Measurements from ENCODE around the gene GRK3.

- no peak for TF ChIP-seq CTCF (conservative IDR thresholded peaks at IDR 0.05; ENCODE audit: low read depth, low read length)
- TF ChIP-seq EZH2 (IDR thresholded peaks at IDR 0.05; ENCODE audit: borderline replicate concordance, low read depth, low read length, poor library complexity, severe bottlenecking) = no peak
These were observed 18.2 kb upstream of the GRK3 start for GRCh38 chr22:25546242-25546641.

Measured in A673 (cell line).